Stimulated activated CD8-positive, alpha-beta memory T cell treated with anti-CD3 and anti-CD28 coated beads, Interleukin-7, amount 100 ng/mL, for 24 hours (primary cell): ENCODE results near the gene MRPL4.

ENCODE experiments used
- DNase-seq: peaks from one replicate; pipeline ENCODE4 v3.0.0-alpha.2; 2020; ENCODE audit warnings: low read depth

Gene MRPL4

DNA sequence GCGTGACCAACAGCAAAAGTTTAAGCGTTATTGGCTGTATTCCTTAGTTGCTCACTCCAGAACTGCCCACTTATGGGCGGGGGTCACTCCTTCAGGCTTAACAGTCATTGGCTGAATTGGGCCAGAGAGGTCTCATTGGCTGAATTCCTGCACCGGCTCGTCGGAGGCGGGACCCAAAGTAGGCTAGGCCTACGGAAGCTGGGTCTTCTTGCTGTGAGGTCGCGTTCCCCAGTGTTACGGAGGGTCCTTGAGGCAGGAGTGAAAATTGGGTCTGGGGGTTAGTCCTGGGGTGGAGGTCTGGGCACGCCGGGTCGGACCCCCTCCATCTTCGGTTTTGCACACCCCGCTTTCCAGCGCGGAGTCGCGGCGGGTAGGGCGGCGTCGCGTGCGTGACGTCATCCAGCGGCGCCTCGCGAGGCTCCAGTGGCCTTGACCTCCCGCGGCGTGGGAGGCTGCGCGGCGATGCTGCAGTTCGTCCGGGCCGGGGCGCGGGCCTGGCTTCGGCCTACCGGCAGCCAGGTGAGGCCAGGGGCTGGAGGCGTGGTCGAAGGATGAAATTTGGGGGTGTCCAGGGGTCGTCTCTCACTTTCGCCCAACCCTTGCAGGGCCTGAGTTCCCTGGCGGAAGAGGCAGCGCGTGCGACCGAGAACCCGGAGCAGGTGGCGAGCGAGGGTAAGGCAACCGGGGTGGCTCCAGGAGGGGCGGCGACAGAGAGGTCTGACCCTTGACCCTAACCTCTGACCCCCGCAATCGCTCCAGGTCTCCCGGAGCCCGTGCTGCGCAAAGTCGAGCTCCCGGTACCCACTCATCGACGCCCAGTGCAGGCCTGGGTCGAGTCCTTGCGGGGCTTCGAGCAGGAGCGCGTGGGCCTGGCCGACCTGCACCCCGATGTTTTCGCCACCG, at the start of gene MRPL4:
Gene MRPL4, plus strand, starts transcription at position 423 of the 903 bp plus-strand sequence. Its CDS starts 40 bp downstream, at position 463.
- peak; percentile 94 for DNase-seq

DNA sequence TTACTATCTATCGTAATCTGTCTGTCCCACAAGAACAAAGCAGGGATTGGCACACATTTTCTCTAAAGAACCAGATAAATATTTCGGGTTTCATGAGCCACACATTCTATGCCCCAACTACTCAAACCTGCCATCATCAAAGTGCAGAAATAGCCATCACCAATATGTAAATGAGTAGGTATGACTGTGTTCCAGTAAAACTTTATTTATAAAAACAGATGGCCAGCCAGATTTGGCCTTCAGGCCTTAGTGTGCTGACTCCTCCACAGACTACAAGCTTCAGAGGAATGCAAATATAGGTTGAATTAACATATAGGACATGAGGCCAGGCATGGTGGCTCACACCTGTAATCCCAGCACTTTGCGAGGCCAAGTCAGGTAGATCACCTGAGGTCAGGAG, 48.3 kb upstream of the MRPL4 start:
- DNase-seq, result no peak

DNA sequence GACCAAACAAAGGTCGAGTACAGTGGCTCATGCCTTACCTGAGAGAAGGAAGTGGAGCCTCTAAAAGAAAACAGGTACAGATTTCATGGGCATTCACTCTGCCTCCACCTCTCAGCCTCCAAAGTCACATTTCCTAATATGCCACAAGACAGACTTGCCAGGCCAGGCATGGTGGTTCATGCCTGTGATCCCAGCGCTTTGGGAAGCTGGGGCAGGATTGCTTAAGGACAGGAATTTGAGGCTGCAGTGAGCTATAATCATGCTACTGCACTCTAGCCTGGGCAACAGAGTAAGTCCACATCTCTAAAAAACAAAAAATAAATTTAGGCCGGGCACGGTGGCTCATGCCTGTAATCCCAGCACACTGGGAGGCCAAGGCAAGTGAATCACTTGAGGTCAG, 46.4 kb upstream of the MRPL4 start:
- DNase-seq, result no peak

DNA sequence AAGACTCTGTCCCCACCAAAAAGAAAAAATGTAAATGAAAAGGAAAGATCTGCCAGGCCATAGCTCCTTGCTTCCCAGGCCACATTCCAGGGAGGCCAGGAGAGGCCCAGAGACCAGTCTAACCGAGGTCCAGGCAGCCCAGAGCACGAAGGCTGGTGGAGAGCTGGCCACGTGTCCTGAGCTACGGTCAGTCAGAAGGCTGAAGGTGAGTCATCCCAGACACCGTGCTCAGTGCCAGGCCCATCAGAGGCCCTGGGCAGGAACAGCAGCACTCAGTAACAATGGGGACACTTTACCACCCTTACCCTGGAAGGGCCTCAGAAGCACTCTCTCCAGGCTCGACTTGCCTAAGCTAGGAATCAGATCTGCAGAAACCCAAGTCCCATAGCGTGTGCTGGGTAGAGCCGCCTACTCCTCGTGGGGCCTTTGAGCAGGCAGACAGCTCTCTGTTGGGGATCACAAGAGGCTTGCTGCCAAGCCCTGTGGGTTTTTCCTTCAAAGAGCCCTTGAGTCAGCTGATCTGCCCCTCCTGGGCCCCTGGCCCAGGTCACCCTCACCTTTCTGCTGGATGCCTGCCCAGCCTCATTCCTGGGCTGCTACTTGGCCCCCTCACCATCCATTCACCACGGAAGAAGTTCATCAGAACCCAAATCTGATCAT, 45.7 kb upstream of the MRPL4 start:
- no peak for DNase-seq

DNA sequence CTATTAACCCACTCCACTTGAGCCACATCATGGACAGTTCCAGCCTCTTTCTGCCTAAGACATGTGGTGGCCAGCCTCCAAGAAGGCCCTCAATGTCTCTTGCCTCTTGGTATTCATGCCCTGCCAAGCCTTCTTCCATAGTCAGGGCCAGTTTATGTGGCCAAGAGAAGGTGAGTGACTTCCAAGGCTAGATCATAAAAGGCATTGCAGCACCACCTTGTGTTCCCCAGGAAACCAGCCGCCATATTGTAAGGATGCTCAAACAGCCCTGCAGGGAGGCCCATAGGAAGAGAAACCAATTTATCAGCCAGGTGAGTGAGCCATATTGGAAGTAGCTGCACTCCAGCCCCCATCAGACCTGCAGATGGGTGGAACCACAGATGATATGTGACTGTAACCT, 45.0 kb upstream of the MRPL4 start:
- no peak for DNase-seq

DNA sequence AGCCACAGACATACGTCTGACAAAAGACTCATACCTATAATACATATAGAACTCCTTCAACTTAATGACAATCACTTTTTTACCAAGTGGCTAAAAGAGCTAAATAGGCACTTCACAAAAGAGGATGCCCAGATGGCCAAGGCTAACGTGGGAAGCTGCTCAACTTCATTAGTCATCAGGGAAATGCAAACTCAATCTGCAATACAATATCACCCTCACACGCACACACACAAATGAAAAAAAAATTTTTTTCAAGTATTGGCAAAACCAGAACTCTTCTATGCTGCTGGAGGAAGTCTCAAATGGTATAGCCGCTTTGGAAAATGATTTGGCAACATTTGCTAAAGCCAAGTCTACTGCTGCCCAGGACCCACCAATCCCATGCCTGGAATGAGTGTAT, 42.7 kb upstream of the MRPL4 start:
- DNase-seq, result no peak

DNA sequence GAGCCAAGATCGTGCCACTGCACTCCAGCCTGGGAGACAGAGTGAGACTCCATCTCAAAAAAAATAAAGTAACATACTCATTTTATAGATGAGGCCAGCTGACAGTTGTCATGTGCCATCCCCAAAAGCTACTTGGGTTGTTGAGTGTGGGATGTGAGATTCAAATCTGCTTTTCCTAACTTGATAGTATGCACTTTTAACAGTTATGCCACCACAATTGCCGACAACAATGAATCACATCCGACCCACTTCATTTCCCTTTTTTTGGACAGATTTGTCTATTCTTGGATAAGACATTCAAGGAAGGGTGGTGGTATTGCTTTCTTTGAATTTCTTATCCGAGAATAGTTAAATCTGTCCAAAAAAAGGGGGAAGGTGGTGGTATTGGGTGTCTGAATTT, 41.0 kb upstream of the MRPL4 start:
- DNase-seq, result no peak

DNA sequence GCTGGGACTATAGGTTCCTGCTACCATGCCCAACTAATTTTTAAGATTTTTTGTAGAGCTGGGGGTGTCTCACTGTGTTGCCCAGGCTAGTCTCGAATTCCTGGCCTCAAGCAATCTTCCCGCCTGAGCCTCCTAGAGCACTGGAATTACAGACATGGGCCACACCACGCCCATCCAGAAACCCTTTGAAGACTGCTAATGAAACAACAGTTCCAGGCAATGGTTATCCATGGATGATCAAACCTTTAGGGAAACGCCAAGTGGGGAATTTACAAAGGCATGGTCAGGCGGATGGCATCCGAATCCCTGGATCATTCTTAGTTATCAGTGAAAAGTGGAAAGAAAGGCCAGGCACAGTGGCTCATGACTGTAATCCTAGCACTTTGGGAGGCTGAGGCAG, 40.3 kb upstream of the MRPL4 start:
- DNase-seq, result no peak

DNA sequence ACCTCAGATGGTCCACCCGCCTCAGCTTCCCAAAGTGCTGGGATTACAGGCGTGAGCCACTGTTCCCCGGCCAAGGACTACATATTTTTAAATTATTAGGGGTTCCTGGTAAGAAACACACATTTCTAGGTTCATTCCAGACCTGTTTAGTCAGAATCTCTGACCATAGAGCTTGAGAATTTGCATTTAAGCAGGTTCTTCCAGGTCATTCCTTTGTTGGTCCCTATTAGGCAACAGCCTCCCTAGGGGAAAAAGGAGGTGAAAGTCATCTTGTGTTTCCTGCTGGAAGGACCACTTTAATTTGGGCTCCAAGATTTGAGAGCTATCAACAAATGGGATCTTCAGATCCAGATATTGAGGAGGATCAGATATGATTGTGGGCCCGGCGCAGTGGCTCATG, 37.2 kb upstream of the MRPL4 start:
- no peak for DNase-seq

DNA sequence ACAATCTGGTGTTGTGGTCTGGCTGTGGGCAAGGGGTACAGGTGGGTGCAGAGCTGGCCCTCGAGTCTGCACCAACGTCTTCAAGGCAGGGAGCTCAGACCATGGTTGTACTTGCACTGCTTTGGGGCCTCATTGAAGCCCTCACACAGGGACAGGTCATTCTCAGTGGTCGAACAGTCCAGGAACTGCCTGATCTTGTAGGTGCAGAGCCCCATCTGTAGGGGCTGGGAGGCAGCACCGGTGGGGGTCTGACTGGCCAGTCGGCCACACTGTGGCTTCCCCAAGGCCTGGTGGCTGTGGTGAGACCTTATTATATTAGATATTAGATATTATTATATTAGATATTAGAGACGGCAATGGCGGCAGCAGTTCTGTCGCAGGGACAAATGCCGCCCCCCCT, 34.9 kb upstream of the MRPL4 start:
- DNase-seq, result no peak

DNA sequence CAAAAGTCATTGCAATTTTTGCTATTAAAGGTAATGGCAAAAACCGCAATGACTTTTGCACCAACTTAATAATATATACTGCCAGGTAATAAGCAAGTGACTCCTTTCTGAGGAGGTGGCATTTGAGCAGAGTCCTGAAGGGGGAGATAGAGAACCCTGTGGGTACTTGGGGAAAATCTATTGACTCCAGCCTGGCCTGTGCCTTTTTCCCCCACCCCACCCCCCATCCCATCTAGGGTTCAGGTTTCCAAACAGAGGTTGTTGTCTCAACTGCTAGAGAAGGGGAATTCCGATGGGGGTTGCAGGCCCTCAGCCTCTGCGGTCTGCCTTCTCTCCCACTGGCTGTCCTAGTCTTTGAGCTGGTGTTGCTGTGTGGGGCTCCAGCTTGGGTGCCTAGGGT, 32.3 kb upstream of the MRPL4 start:
- DNase-seq, result no peak

DNA sequence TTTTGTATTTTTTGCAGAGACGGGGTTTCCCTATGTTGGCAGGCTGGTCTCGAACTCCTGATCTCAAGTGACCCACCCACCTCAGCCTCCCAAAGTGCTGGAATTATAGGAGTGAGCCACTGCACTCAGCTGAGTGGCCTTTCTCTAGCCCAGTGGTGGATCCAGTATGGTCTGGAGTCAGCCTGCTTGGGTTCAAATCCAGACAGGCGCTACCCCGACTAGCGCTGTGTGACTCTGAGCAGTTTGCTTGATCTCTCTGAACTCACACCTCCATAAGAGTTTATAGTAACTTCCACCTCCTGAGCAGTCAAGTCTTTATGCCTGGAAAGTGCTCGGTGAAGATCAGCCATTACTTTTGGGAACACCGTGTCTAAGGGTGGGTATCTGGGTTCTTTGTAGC, 31.3 kb upstream of the MRPL4 start:
- no peak for DNase-seq

DNA sequence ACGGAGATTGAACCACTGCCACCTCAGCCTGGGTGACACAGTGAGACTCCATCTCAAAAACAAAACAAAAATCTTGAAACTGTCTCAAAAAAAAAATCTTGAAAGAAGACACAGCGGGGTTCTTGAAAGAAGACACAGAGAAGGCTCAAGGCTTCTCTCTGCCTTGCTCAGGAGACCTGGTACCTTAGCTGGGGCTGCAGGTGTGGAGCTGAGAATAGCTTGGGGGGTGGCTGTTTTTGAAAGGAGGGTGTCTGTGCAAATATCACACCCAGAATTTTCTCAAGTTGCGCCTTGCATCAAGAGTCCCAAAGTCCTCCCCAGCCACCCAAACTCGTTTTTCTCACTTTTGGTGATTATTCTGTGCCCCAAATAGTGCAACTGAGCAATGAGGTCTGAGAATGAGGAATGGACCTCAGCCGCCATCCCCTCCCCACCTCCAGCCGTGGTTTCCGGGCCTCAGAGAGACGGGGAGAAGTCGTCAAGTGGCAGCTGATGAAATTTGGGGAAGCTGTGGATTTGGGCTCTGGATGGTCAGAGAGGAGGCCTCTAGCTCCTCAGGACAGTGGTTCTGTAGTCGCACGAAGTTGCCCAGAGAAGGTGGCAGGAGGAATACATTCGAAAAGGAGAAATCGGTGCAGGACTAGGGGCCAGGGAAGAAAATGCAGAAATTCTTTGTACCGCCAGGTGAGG, 29.7 kb upstream of the MRPL4 start:
- DNase-seq, result no peak

DNA sequence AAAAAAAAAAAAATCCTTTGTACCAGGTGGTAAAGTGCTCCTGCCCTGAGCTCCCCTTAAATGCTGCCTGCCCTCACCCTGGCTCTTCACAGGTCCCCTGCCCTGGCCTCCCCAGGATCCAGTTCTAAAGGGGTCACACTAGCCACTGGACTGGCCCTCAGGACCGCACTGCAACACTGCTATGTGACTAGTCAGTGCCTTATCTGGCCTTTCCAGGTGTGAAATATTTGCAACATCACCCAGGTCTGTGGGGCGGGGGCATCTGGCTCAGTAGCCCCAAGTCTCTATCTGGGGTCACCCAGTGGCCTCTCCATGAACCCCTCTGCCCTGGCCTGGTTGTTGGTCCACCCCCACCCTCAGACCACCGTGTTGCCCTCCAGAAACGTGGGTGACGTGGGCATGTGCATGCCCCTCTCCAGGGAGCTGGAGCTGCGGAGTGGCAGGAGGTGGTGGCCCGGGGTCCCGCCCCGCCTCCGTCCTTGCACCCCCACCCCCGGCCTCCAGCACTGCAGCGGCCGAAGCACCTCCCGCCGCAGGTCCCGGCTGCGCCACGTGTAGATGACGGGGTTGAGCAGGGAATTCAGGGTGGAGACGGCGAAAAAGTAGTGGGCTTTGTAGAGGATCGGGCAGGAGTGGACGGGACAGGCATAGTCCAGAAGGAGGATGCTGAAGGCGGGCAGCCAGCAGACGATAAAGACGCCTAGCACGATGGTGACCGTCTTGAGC, 28.4 kb upstream of the MRPL4 start:
- no peak for DNase-seq

DNA sequence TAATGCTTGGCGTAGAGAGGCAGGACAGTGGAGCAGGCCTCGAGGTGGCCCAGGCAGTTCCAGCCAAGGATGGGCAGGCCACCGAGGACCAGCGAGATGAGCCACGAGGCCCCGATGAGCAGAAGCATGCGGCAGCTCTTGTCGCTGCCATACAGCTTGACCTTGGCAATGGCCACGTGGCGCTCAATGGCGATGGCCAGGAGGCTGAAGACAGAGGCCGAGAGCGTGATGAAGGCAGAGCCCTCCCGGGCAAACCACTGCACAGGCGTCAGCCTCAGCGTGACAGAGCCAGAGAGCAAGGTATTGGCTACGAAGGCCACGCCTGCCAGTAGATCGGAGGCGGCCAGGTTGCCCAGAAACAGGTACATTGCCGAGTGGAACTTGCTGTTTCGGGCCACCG, 27.7 kb upstream of the MRPL4 start:
- no peak for DNase-seq

DNA sequence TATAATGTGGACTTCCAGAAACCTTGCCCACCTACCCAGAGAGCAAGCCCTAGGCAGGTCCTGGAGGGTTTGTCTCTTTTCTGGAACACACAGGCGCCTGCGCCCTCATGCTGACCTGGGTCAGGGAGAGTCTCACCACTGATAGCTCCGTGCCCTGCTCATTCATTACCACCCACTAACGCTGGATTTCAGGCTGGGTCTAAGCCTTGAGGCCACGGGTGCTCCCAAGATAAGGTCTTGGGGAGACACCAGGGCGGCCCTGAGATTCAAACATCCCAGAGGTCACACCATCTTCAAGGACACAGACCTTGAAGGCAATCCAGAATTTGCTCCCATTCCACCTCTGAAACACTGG, 26.0 kb upstream of the MRPL4 start:
- no peak for DNase-seq

DNA sequence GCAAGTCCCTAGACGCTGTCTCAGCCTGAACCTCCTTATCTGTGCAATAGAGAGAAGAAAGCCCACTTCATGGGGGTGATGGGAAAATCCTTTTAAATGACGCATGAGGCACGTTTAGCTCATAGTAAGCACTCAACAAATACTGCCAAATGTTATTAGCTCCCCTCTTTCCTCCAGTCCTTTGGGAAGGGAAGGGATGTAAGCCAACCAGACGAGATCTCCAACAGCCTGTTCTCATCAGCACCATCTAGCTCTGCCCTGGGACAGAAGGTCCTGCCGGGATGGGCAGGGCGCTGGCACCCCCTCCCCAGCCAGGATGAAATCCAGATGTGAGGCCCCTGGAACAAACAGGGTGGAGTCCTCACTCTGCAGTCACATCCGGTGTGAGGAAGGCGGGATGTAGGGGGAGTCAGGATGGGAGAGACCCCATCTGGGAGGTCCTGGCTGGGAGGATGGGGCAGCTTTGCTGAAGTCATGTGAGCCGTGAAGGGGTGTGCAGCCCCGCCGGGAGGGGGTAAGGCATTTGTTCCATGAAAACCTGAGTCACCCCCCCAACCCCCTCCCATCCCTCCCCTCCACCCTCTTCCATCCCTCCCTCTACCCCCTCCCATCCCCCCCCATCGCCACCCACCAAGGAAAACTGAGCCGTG, 25.5 kb upstream of the MRPL4 start:
- no peak for DNase-seq

DNA sequence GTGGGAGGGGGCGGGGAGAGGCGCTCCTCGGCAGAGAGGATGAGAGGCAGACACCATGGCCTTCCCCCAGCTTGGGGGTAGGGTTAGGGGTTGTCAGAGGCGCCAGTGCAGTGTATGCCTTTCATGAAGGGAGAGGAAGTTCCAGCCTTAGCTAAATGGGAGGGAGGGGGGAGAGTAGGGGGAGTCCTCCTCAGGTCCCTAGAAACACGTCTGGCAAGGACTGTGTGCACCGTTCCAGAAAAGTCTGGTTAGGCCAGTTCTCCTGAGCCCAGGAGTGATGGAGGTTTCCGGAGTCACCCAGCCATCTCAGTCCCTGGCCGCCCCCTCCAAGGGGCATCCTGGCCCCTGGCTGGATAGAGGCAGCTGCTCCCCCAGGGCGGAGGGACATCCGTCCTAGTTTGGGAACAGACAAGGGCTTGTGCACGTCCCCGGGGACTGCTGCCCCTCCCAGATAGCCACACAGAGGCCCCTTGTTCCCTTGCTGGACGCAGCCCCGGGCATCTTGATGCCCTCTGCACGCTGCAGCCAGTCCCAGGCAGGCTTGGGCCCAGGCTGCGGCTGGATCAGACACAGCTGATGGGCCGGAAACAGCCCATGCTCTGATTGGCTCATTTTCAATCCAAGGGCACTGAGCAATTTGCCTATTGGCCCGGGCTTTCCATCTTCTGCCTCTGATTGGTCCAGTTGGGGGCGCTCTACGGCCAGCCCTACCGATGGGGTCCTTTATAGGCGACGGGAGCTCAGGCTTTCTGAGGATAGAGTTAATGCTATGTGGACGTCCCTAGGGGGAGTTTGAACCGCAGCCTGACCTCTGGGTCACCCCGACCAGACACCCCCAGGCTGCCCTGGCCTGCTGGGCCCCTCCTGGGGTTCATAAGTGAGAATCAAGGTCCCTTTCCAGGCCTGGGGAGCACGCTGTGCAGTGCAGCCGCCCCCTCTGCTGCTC, 24.7 kb upstream of the MRPL4 start:
- no peak for DNase-seq

DNA sequence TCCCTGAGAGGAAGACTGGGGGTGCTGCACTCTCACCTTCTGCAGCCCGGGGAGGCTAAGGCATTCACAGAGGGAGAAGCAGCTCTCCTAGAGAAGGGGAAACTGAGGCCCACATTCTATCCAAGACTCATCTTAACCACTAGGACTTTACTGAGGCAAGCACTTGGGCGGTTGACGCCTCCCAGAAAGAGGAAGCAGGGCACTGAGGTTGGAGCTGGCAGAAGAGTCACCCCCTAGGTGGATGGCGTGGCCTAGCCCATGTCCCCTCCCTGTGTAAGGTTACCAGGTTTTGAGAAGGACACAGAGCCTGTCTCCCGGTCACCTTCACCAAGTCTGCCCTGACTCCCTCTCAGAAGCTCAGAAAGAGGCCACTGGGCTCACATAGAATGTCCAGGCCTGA, 23.6 kb upstream of the MRPL4 start:
- DNase-seq, result no peak

DNA sequence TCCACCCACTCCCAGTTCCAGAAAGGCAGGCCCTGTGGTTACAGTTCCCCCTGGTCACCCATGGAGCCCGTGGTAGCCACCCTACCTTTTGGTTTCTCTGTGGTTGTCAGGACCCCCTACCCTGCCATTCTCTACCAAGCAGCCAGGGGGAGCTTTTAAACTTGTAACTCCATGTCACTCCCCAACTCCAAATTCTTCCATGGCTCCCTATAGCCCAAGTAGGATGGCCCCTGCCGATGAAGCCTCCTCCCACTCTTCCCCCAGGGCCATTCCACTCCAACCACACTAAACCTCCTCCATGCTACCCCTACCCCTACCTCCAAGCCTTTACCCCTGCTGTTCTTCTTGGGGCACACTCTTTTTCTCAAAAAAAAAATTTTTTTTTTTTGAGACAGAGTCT, 23.1 kb upstream of the MRPL4 start:
- DNase-seq, result no peak
